K562 (cell line): Measurements from ENCODE around the gene CPNE8. TPM values are rescaled to one million over a fixed set of nuclear protein-coding genes. Genes with fewer than 3 reads are reported as not detected.

Experiments
- ATAC-seq: fragments of 200-7000 bp; cut with Tn5 transposase; 3 replicates; pipeline ENCODE4 v1.9.1; 2020; ENCODE audit warnings: moderate library complexity
- BruUV-seq: library from RNA; stranded (reverse); fragments of 400-500 nt; replicated peaks from 2 replicates; lab custom pipeline; 2021; lab: Mats Ljungman, UMichigan
- CTCF ChIA-PET: fragments of 300-600 bp; formaldehyde crosslinking; extraction: SDS; loops from one replicate; lab custom pipeline; 2021; ENCODE audit warnings: low intra/inter-chr PET ratio; lab: Yijun Ruan, JAX
- POLR2A ChIA-PET: fragments of 300-600, 350-650 bp; sonication (Branson Sonifier 250); formaldehyde crosslinking; extraction: SDS; loops from one replicate; lab custom pipeline; 2021; ENCODE audit warnings: antibody characterized with exemption, inconsistent platforms; lab: Yijun Ruan, JAX
- DNase-seq, 4 experiments: peaks; one replicate each; pipeline versions ENCODE4 v3.0.0 to v3.0.0-alpha.2; 2011 to 2018; ENCODE audit warnings: low spot score in 3 of 4, mixed read lengths in 3 of 4; ENCODE audit errors: extremely low read depth in 1 of 4
- FAIRE-seq: peaks from 2 replicates; lab custom pipeline; 2011; peaks lifted over from hg19 to GRCh38; lab: Jason Lieb, UNC
- H2AFZ ChIP-seq: 2 replicates; pipeline ENCODE4 v1.6.0; 2011; ENCODE audit warnings: low read depth, low read length, control low read depth, inconsistent platforms
- H3K27ac ChIP-seq: fragments of 200-600 bp; 3 replicates; pipeline ENCODE4 v1.8.0; 2011; ENCODE audit warnings: low read depth, mild to moderate bottlenecking, control low read depth, inconsistent platforms, low read length, moderate library complexity, mixed read lengths; ENCODE audit errors: extremely low read depth
- H3K27me3 ChIP-seq, 2 experiments: fragments of 300-600 bp in 1 of 2; 2 replicates in 1 of 2; 3 replicates in 1 of 2; pipeline versions ENCODE4 v1.6.0 to v1.8.0; 2011; ENCODE audit warnings: inconsistent platforms in 2 of 2, low read length in 2 of 2, mild to moderate bottlenecking in 1 of 2, mixed read lengths in 1 of 2, moderate library complexity in 1 of 2; ENCODE audit not compliant: control insufficient read depth in 2 of 2, insufficient read depth in 2 of 2
- H3K36me3 ChIP-seq: fragments of 300-600 bp; 3 replicates; pipeline ENCODE4 v1.8.0; 2011; ENCODE audit warnings: mild to moderate bottlenecking, low read length, inconsistent platforms; ENCODE audit not compliant: control insufficient read depth, insufficient read depth
- H3K4me1 ChIP-seq, 2 experiments: fragments of 200-600 bp in 1 of 2; replicated peaks in 1 of 2; 2 replicates in 1 of 2; 3 replicates in 1 of 2; pipeline versions ENCODE4 v1.5.1 to v1.8.0; 2011; ENCODE audit warnings: inconsistent platforms in 2 of 2, low read length in 2 of 2, mild to moderate bottlenecking in 1 of 2, mixed read lengths in 1 of 2, moderate library complexity in 1 of 2; ENCODE audit not compliant: control insufficient read depth in 2 of 2, insufficient read depth in 2 of 2
- H3K4me2 ChIP-seq: 2 replicates; pipeline ENCODE4 v1.6.1; 2011; ENCODE audit warnings: low read length, control low read depth, inconsistent platforms, mixed read lengths; ENCODE audit not compliant: insufficient read depth
- H3K4me3 ChIP-seq: fragments of 200-600 bp; sonication (generic), shearing (Covaris generic); 2 replicates; pipeline ENCODE4 v1.5.1; 2016; ENCODE audit warnings: control low read depth, inconsistent platforms
- H3K79me2 ChIP-seq: fragments of 200-600 bp; 3 replicates; pipeline ENCODE4 v1.8.0; 2011; ENCODE audit warnings: low read length, inconsistent platforms; ENCODE audit not compliant: control insufficient read depth, insufficient read depth
- H3K9ac ChIP-seq, 2 experiments: 2 replicates each; pipeline versions ENCODE4 v1.6.0 to v1.6.1; 2011; ENCODE audit warnings: low read depth in 2 of 2, low read length in 2 of 2, control low read depth in 1 of 2, inconsistent platforms in 1 of 2, mild to moderate bottlenecking in 1 of 2, mixed read lengths in 1 of 2; ENCODE audit not compliant: insufficient read depth in 1 of 2
- H3K9me1 ChIP-seq: one replicate; pipeline ENCODE4 v1.6.0; 2011; ENCODE audit warnings: inconsistent platforms, mild to moderate bottlenecking, low read length, moderate library complexity; ENCODE audit not compliant: control insufficient read depth, insufficient read depth
- H3K9me3 ChIP-seq: replicated peaks from 2 replicates; pipeline ENCODE4 v1.5.1; 2011; ENCODE audit warnings: low read depth, low read length, inconsistent platforms; ENCODE audit not compliant: control insufficient read depth, insufficient read depth
- H4K20me1 ChIP-seq: replicated peaks from 2 replicates; pipeline ENCODE4 v1.6.1; 2011; ENCODE audit warnings: low read length, inconsistent platforms, mixed read lengths; ENCODE audit not compliant: control insufficient read depth, insufficient read depth
- AFF1 ChIP-seq, 2 experiments: fragments of 450-650 bp; IDR thresholded peaks; 2 replicates each; pipeline ENCODE4 v1.6.1; 2018; ENCODE audit warnings: mild to moderate bottlenecking in 2 of 2, low read depth in 1 of 2; ENCODE audit not compliant: partially characterized antibody in 2 of 2
- CHD1 ChIP-seq: fragments of 200-600 bp; sonication (generic); IDR thresholded peaks from one replicate; pipeline ENCODE4 v1.6.1; 2012; ENCODE audit warnings: mild to moderate bottlenecking, moderate library complexity, low read length, inconsistent platforms
- GMEB1 ChIP-seq: fragments of 250-450 bp; sonication (Bioruptor Pico); IDR thresholded peaks from 2 replicates; pipeline ENCODE4 v1.4.0; 2020; ENCODE audit warnings: mild to moderate bottlenecking
- HDAC8 ChIP-seq: fragments of 450-650 bp; IDR thresholded peaks from 2 replicates; pipeline ENCODE4 v1.6.1; 2016; ENCODE audit warnings: mild to moderate bottlenecking, missing genetic modification characterization, moderate library complexity, missing compliant biosample characterization
- HSF4 ChIP-seq: fragments of 250-450 bp; sonication (Bioruptor Pico); IDR thresholded peaks from 2 replicates; pipeline ENCODE4 v2.1.2; 2022; ENCODE audit warnings: mild to moderate bottlenecking, moderate library complexity, borderline replicate concordance
- NCOR1 ChIP-seq: fragments of 450-650 bp; IDR thresholded peaks from 2 replicates; pipeline ENCODE4 v1.6.1; 2016; ENCODE audit warnings: mild to moderate bottlenecking, moderate library complexity
- POLR3A ChIP-seq: IDR thresholded peaks from 2 replicates; pipeline ENCODE4 v1.6.1; 2011; ENCODE audit warnings: borderline replicate concordance, mild to moderate bottlenecking, moderate library complexity; ENCODE audit not compliant: insufficient read length, insufficient read depth; ENCODE audit errors: extremely low read depth
- RBBP5 ChIP-seq: fragments of 200-600 bp; sonication (generic); IDR thresholded peaks from 2 replicates; pipeline ENCODE4 v1.6.1; 2012; ENCODE audit warnings: borderline replicate concordance, mild to moderate bottlenecking, low read length, control low read depth, inconsistent platforms; ENCODE audit not compliant: insufficient read depth, poor library complexity, severe bottlenecking
- RFX1 ChIP-seq: fragments of 450-650 bp; IDR thresholded peaks from 2 replicates; pipeline ENCODE4 v1.6.1; 2016; ENCODE audit warnings: mild to moderate bottlenecking, moderate library complexity
- SMAD2 ChIP-seq: fragments of 150-350 bp; IDR thresholded peaks from 2 replicates; pipeline ENCODE4 v1.6.1; 2014; ENCODE audit warnings: low read depth, mild to moderate bottlenecking, low read length
- ZFP30 ChIP-seq: fragments of 250-450 bp; sonication (Bioruptor Pico); IDR thresholded peaks from 2 replicates; pipeline ENCODE4 v1.8.0; 2022; ENCODE audit warnings: moderate library complexity, mild to moderate bottlenecking, inconsistent platforms, borderline replicate concordance
- ZNF280A ChIP-seq: fragments of 450-650 bp; IDR thresholded peaks from 2 replicates; pipeline ENCODE4 v1.6.1; 2018; ENCODE audit warnings: mild to moderate bottlenecking, low read depth; ENCODE audit not compliant: partially characterized antibody
- ZNF507 ChIP-seq: conservative IDR thresholded peaks from 2 replicates; pipeline ENCODE4 v1.6.1; 2017; ENCODE audit warnings: missing genetic modification characterization, missing compliant biosample characterization
- ZSCAN32 ChIP-seq: fragments of 450-650 bp; formaldehyde crosslinking; IDR thresholded peaks from 2 replicates; pipeline ENCODE4 v1.4.0; 2020; ENCODE audit warnings: mild to moderate bottlenecking, moderate library complexity
- in situ Hi-C: fragments of 300-500 bp; cut with MboI; formaldehyde crosslinking; loops from 4 replicates; pipeline ENCODE4 v1.15.0; 2018; ENCODE audit warnings: inconsistent platforms, mixed read lengths
- intact Hi-C: fragments of 100-400 bp; cut with micrococcal nuclease; formaldehyde crosslinking; loops from 2 replicates; pipeline ENCODE4 v1.14.2; 2022
- polyA plus RNA-seq, 8 experiments: library from polyadenylated mRNA; depleted of rRNA in 4 of 8; stranded (reverse) in 5 of 8; unstranded in 3 of 8; fragments of >200 nt; fragmentation: Nextera tagmentation in 2 of 8; fragmentation: Illumina TruSeq in 1 of 8; extraction: Ambion mirVana in 2 of 8; extraction: Trizol in 1 of 8; gene quantifications; 2 replicates each; pipeline versions ENCODE4 v1.2.1 to v1.2.3, GENCODE V29; 2011 to 2014; ENCODE audit warnings: inconsistent platforms in 1 of 8, missing spikeins in 1 of 8
- total RNA-seq, 7 experiments: library from RNA; depleted of rRNA in 6 of 7; stranded (reverse); fragments of >200 nt in 6 of 7; fragmentation: Illumina TruSeq in 2 of 7; extraction: Trizol in 2 of 7; gene quantifications; 2 replicates each; pipeline versions ENCODE4 v1.2.1 to v1.2.3, GENCODE V29; 2011 to 2021; ENCODE audit warnings: low replicate concordance in 1 of 7

The CPNE8 gene
- total and polyA plus RNA-seq, 9 of the 15 experiments (the other 6 are each of a cell fraction or from before 2014, with no cell fraction given), result 2.4 to 7.0 (median 4.2) TPM

- Histone ChIP-seq H3K4me3 (no peak overlapping the region), H3K36me3 (no peaks in the 10 kb centered on the region), H3K9me3 (no peaks in the 10 kb centered on the region), H4K20me1 (no peaks in the 10 kb centered on the region), H3K27me3 (no peaks in the 10 kb centered on the region), H3K4me2 (no peak overlapping the region), H3K4me1 (no peaks in the 10 kb centered on the region), H3K79me2 (no peaks in the 10 kb centered on the region), H3K9me1 (no peaks in the 10 kb centered on the region), H2AFZ (no peak overlapping the region), H3K9ac (no peak overlapping the region), H3K27ac (no peak overlapping the region)
- DNase-seq (no peak), FAIRE-seq (no peak), ATAC-seq (no peak)
- no peak for TF ChIP-seq ZFP30 (CRISPR knock-in tag)
- no peak for TF ChIP-seq HSF4 (CRISPR knock-in tag)
- TF ChIP-seq RFX1, result no peak
- no peak for TF ChIP-seq POLR3A
- no peak for TF ChIP-seq RBBP5
- TF ChIP-seq CHD1, result no peak
- no peak for TF ChIP-seq NCOR1
- no peak for TF ChIP-seq ZSCAN32
- TF ChIP-seq ZNF507 (tag), result no peak
- no peak for TF ChIP-seq SMAD2
- TF ChIP-seq HDAC8 (tag), result no peak
- no peak for TF ChIP-seq GMEB1 (CRISPR knock-in tag)
- TF ChIP-seq ZNF280A, result no peak
- TF ChIP-seq AFF1 (IDR thresholded peaks at IDR 0.05; ENCODE audit: low read depth in 1 of 2, partially characterized antibody in 2 of 2), result no peak
- in situ Hi-C loops (no loop called here), intact Hi-C loops (no loop called here)
- POLR2A ChIA-PET, result no interaction called here
- CTCF ChIA-PET, result no interaction called here
- no TSS peak for BruUV-seq
Measured at GRCh38 chr12:38869036-38869435, 36.4 kb downstream of the CPNE8 start.
